ENCODE results near the gene DPP3. TPM values are rescaled to one million over a fixed set of nuclear protein-coding genes. Genes with fewer than 3 reads are reported as not detected.
"Not testable (repeated sequence)": the region's sequence is repeated elsewhere in the genome, so short reads cannot be mapped to it uniquely, and the experiment has no call there.

The DPP3 gene
- total RNA-seq, 2 experiments from 2014 or later = 72.4 to 75.8 TPM

GRCh38 chr11:66543263-66544107 lies 63.3 kb downstream of the DPP3 start:
- ChIA-PET CTCF (interaction anchor here (0.8 to 1.4 kb wide), 4 partner anchors 9 to 291 kb away, joined by 3 read pairs; partner anchors contain the start of gene MRPL11), POLR2A (interaction anchor here (0.6 to 1.4 kb wide), 4 partner anchors 10 to 1605 kb away, joined by 3 to 7 read pairs (median 4); no protein-coding TSS in a partner anchor)
- Mint-ChIP-seq H3K4me1 (ENCODE audit: low read depth) (peaks cover 17% of the 10 kb centered on the region), H3K27me3 (no peaks in the 10 kb centered on the region), H3K9me3 (no peaks in the 10 kb centered on the region), H3K4me3 (peak overlapping the region; percentile 75), H3K36me3 (ENCODE audit: low read depth) (peaks cover 12% of the 10 kb centered on the region), H3K27ac (peak overlapping the region; percentile 86)
- intact Hi-C loops (cut with micrococcal nuclease) = loop anchor here (10.0 kb wide), 2 partner anchors 59 to 131 kb away; partner anchors contain the start of genes DPP3 and RBM4B
- ATAC-seq (peak; percentile 63), DNase-seq (peak; percentile 86)
- TF ChIP-seq, protein P1, sequence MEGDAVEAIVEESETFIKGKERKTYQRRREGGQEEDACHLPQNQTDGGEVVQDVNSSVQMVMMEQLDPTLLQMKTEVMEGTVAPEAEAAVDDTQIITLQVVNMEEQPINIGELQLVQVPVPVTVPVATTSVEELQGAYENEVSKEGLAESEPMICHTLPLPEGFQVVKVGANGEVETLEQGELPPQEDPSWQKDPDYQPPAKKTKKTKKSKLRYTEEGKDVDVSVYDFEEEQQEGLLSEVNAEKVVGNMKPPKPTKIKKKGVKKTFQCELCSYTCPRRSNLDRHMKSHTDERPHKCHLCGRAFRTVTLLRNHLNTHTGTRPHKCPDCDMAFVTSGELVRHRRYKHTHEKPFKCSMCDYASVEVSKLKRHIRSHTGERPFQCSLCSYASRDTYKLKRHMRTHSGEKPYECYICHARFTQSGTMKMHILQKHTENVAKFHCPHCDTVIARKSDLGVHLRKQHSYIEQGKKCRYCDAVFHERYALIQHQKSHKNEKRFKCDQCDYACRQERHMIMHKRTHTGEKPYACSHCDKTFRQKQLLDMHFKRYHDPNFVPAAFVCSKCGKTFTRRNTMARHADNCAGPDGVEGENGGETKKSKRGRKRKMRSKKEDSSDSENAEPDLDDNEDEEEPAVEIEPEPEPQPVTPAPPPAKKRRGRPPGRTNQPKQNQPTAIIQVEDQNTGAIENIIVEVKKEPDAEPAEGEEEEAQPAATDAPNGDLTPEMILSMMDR (IDR thresholded peaks at IDR 0.05) = peak; percentile 64

DNA sequence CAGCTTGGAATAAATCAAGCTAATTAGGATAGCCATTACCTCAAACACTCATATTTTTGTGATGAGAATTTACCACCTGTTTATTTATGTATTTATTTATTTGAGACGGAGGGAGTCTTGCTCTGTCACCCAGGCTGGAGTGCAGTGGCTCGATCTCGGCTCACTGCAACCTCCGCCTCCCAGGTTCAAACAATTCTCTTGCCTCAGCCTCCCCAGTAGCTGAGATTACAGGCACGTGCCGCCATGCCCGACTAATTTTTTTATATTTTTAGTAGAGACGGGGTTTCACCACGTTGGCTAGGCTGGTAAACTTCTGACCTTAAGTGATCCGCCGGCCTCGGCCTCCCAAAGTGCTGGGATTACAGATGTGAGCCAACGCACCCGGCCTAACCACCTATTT lies 64.7 kb downstream of the DPP3 start:
- peaks cover 17% of the 10 kb centered on the region for H3K4me1 Mint-ChIP-seq (ENCODE audit: low read depth)
- intact Hi-C loops (cut with micrococcal nuclease) = loop anchor here (10.0 kb wide), 2 partner anchors 60 to 130 kb away; partner anchors contain the start of genes DPP3 and RBM4B
- peak overlapping the region; percentile 83 for H3K27ac Mint-ChIP-seq
- ATAC-seq, DNase-seq, H3K9me3 Mint-ChIP-seq, H3K27me3 Mint-ChIP-seq: not testable (repeated sequence)
- ChIA-PET CTCF (interaction anchor here (1.2 to 2.8 kb wide), 5 partner anchors 34 to 159 kb away, joined by 3 to 23 read pairs (median 4); partner anchors contain the start of genes BBS1, CCDC87, CCS and RBM4B), POLR2A (interaction anchor here (0.6 to 2.5 kb wide), 6 partner anchors 35 to 184 kb away, joined by 3 to 21 read pairs (median 3); partner anchors contain the start of genes RBM4 and RBM4B)
- H3K4me3 Mint-ChIP-seq = peak overlapping the region; percentile 85
- peaks cover 10% of the 10 kb centered on the region for H3K36me3 Mint-ChIP-seq (ENCODE audit: low read depth)

GRCh38 chr11:66545701-66546367 lies 65.6 kb downstream of the DPP3 start, which contains the start of gene ZDHHC24:
Gene ZDHHC24 (minus strand): TSS chr11:66546048. CDS start chr11:66546003, 45 bp downstream.
- peak; percentile 90 for ATAC-seq
- Mint-ChIP-seq H3K27ac (peak within 1 kb of the TSS; percentile 83), H3K27me3 (no peaks in the 10 kb centered on the region), H3K4me3 (peak within 1 kb of the TSS; percentile 85), H3K4me1 (ENCODE audit: low read depth) (peaks cover 17% of the 10 kb centered on the region), H3K36me3 (ENCODE audit: low read depth) (peaks cover 10% of the 10 kb centered on the region), H3K9me3 (no peaks in the 10 kb centered on the region)
- intact Hi-C loops (cut with micrococcal nuclease) = loop anchor here (10.0 kb wide), 2 partner anchors 61 to 129 kb away; partner anchors contain the start of genes DPP3 and RBM4B
- POLR2A ChIA-PET = interaction anchor here (0.6 to 2.5 kb wide), 11 partner anchors 13 to 132 kb away, joined by 3 to 21 read pairs (median 3); partner anchors contain the start of genes MRPL11, RBM14, RBM4 and RBM4B
- CTCF ChIA-PET = interaction anchor here (0.8 to 2.8 kb wide), 9 partner anchors 13 to 160 kb away, joined by 3 to 23 read pairs (median 4); partner anchors contain the start of genes BBS1, CCDC87, CCS and DPP3
- peak; percentile 96 for DNase-seq
- TF ChIP-seq, protein P1 (IDR thresholded peaks at IDR 0.05) = no peak

DNA sequence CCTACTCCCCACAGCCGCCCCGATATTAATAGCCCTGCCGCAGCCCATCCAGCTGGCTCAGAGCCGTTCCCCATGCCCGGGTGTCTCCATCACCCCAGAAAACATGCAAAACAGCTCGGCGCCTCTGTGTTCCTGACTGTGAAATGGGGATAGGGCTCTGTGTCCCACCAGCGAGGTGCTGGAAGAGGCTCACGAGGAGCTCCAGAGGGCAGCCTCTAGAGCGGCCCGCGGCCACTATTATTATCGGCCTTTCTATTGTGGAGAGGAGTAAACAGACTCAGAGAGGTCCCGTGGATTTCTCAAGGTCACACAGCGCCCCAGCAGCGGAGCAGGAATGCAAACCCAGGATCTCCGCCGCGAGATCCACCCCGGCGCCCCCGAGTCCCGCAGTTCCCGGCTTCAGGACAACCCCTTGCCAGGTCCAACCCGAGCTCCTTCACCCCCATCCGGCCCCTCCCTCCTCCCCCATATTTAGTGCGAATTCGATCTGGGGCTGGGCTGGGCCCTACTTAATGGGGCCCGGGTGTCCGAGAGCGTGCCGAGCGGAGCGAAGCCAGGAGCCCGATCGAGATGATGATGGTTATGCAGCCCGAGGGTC lies 66.2 kb downstream of the DPP3 start, which contains the start of gene ACTN3:
Gene ACTN3, plus strand, starts transcription at position 536 of the 598 bp plus-strand sequence. Its CDS starts 35 bp downstream, at position 571.
- POLR2A ChIA-PET = interaction anchor here (0.5 to 2.5 kb wide), 9 partner anchors 39 to 668 kb away, joined by 3 to 21 read pairs (median 4); partner anchors contain the start of genes MRPL11, RBM14, RBM4 and RBM4B
- peak; percentile 26 for DNase-seq
- no peaks in the 10 kb centered on the region for H3K27me3 Mint-ChIP-seq
- peaks cover 6% of the 10 kb centered on the region for H3K36me3 Mint-ChIP-seq (ENCODE audit: low read depth)
- intact Hi-C loops (cut with micrococcal nuclease) = loop anchor here (10.0 kb wide), 2 partner anchors 62 to 128 kb away; partner anchors contain the start of genes DPP3 and RBM4B
- peak; percentile 1 for ATAC-seq
- TF ChIP-seq, protein P1 (IDR thresholded peaks at IDR 0.05) = no peak
- no peaks in the 10 kb centered on the region for H3K9me3 Mint-ChIP-seq
- peaks cover 17% of the 10 kb centered on the region for H3K4me1 Mint-ChIP-seq (ENCODE audit: low read depth)
- peak within 1 kb of the TSS; percentile 85 for H3K4me3 Mint-ChIP-seq
- peak within 1 kb of the TSS; percentile 37 for H3K27ac Mint-ChIP-seq
- CTCF ChIA-PET = interaction anchor here (1.0 to 2.8 kb wide), 6 partner anchors 13 to 131 kb away, joined by 3 to 23 read pairs (median 4); partner anchors contain the start of genes CCDC87, CCS, DPP3 and RBM4B

Measured in activated CD8-positive, alpha-beta T cell treated with anti-CD3 and anti-CD28 coated beads for 36 hours (primary cell).